Peyer's patch (tissue), 4 donors: ENCODE measurements around the gene GHITM.

ENCODE experiments used
- POLR2A ChIP-seq, 2 donors: fragments of 450-650 bp; IDR thresholded peaks; one replicate each; pipeline ENCODE4 v1.5.1; 2017; ENCODE audit warnings: antibody characterized with exemption in 2 of 2, mild to moderate bottlenecking in 2 of 2, moderate library complexity in 2 of 2
- TF ChIP-seq, protein P1 (sequence below), 6 experiments: fragments of 450-650 bp in 4 of 6; fragments of 200-600 bp in 2 of 6; sonication (generic) in 1 of 6; IDR thresholded peaks; one replicate each; pipeline ENCODE4 v1.5.1; 2017 to 2019; ENCODE audit warnings: antibody characterized with exemption in 6 of 6, mild to moderate bottlenecking in 3 of 6, moderate library complexity in 1 of 6

DNA sequence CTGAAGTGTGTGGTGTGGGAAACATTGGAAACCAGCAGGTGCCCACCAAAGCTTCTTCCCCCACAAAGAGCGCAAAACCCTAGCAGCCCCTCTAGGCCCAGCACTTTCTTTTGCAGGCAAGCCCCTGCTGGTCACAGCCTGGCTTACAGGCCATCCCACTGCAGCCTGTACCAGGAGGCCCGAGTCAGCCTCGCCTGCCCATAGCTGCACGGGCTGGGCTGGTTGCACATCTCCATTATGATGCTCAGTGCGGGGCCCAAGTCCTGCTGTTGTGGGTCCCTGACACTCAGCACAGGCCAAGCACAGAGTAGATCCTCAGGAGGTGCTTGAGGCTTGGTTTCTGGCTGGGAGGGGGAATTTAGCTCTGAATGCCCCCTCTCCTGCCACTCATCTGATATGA is 63.0 kb downstream of the GHITM start:
- TF ChIP-seq, protein P1, sequence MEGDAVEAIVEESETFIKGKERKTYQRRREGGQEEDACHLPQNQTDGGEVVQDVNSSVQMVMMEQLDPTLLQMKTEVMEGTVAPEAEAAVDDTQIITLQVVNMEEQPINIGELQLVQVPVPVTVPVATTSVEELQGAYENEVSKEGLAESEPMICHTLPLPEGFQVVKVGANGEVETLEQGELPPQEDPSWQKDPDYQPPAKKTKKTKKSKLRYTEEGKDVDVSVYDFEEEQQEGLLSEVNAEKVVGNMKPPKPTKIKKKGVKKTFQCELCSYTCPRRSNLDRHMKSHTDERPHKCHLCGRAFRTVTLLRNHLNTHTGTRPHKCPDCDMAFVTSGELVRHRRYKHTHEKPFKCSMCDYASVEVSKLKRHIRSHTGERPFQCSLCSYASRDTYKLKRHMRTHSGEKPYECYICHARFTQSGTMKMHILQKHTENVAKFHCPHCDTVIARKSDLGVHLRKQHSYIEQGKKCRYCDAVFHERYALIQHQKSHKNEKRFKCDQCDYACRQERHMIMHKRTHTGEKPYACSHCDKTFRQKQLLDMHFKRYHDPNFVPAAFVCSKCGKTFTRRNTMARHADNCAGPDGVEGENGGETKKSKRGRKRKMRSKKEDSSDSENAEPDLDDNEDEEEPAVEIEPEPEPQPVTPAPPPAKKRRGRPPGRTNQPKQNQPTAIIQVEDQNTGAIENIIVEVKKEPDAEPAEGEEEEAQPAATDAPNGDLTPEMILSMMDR (IDR thresholded peaks at IDR 0.05), result no peak
- TF ChIP-seq POLR2A (IDR thresholded peaks at IDR 0.05), result no peak
